Memory B cell (primary cell): ENCODE measurements around the gene DOCK9.

Experiments used
- ATAC-seq: fragments of 150-1000 bp; cut with Tn5 transposase; 2 replicates; pipeline ENCODE4 v1.10.0; 2021; ENCODE audit warnings: low read depth, mild to moderate bottlenecking, moderate library complexity
- DNase-seq, 2 donors: peaks; one replicate each; pipeline ENCODE4 v3.0.0; 2022; ENCODE audit warnings: low spot score in 2 of 2
- H3K27ac Mint-ChIP-seq: one replicate; pipeline ENCODE4 v1.8.0; 2022; ENCODE audit warnings: mild to moderate bottlenecking, moderate library complexity, mixed read lengths
- H3K27me3 Mint-ChIP-seq: one replicate; pipeline ENCODE4 v1.8.0; 2022; ENCODE audit warnings: mixed read lengths
- H3K36me3 Mint-ChIP-seq: one replicate; pipeline ENCODE4 v1.8.0; 2022; ENCODE audit warnings: mild to moderate bottlenecking, mixed read lengths
- H3K4me1 Mint-ChIP-seq: one replicate; pipeline ENCODE4 v1.8.0; 2022; ENCODE audit warnings: mixed read lengths
- H3K4me3 Mint-ChIP-seq: one replicate; pipeline ENCODE4 v1.8.0; 2022; ENCODE audit warnings: mild to moderate bottlenecking, moderate library complexity, mixed read lengths
- H3K9me3 Mint-ChIP-seq: one replicate; pipeline ENCODE4 v1.8.0; 2022; ENCODE audit warnings: mixed read lengths

Gene DOCK9

DNA sequence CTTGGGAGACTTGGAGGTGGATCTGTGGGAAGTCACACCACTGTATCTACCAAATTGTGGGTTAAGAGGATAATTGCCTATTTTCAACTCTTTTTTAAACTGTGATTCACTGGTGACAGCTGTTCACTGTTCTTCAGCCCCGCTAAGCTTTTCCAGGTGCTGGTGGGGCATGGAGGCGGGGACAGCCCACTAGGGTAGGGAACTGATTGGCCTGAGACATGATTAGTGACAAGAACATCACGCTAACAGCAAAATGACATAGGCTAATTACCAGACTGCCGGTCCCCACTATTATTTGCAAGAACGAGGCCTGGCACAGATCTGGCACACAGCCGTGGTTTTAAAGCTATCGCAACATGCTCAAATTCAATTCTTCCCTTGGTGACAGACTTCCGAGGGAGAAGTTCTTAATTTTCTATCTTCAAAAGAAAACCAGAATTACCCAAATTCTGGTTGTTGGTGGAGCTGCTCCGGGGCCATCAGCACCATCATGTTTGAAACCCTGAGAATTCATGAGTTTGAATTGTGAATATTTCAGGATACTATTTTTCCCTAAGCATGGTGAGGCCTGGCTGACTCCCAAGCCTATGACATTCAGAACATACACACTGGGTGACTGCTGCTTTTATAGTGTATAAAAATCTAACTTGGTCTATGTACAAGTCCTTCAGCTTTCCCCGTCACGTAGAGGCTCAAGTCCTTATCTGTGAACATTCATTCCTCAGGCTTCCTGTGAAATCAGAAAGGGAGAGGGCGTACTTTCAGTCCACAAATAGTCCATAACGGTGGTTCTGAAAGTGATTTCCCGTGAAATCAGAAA, 17.9 kb downstream of the DOCK9 start:
- no peaks in the 10 kb centered on the region for H3K9me3 Mint-ChIP-seq
- H3K4me1 Mint-ChIP-seq = peaks cover 3% of the 10 kb centered on the region
- DNase-seq (no peak), ATAC-seq (no peak)
- H3K36me3 Mint-ChIP-seq = peaks cover 6% of the 10 kb centered on the region
- no peaks in the 10 kb centered on the region for H3K27me3 Mint-ChIP-seq
- no peak overlapping the region for H3K27ac Mint-ChIP-seq
- H3K4me3 Mint-ChIP-seq = no peak overlapping the region

DNA sequence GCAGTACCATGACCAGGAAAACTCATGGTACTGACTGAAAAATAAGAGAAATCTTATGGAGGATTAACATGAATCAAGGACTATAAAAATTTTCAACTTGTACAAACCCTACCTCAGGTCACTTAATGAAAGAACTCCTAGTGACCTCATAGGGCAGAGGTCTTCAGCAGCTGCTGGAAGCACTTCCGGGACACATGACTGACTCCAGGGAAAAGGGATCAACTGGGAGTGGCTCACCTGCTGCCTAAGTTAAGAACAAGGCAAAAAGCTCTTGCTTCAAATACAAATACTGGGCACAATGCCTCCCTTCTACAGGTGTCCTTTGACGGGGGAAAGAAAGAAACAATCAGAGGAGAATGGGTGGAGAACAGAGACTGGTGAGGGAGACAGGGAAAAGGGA, 18.6 kb downstream of the DOCK9 start:
- peaks cover 7% of the 10 kb centered on the region for H3K36me3 Mint-ChIP-seq
- H3K4me3 Mint-ChIP-seq = no peak overlapping the region
- DNase-seq (no peak), ATAC-seq (no peak)
- H3K27ac Mint-ChIP-seq = no peak overlapping the region
- no peaks in the 10 kb centered on the region for H3K27me3 Mint-ChIP-seq
- peaks cover 3% of the 10 kb centered on the region for H3K4me1 Mint-ChIP-seq
- H3K9me3 Mint-ChIP-seq = no peaks in the 10 kb centered on the region

DNA sequence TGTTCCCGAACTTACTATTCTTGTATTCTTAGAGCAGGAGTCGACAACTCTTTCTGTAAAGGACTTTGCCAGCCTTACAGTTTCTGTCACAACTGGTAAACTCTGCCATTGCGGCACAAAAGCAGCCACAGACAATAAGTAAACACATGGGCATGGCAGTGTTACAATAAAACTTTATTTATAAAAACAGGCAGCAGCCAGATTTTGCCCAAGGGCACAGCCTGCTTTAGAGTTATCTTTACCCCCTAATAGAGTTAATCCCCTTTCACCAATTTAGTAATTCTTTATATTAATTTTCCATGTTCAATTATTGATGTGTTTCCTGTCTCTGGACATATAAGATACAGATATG, 19.4 kb downstream of the DOCK9 start:
- no peaks in the 10 kb centered on the region for H3K27me3 Mint-ChIP-seq
- peaks cover 11% of the 10 kb centered on the region for H3K36me3 Mint-ChIP-seq
- no peak for DNase-seq
- no peaks in the 10 kb centered on the region for H3K9me3 Mint-ChIP-seq
- no peak overlapping the region for H3K4me3 Mint-ChIP-seq
- no peak for ATAC-seq
- H3K4me1 Mint-ChIP-seq = peaks cover 3% of the 10 kb centered on the region
- no peak overlapping the region for H3K27ac Mint-ChIP-seq

DNA sequence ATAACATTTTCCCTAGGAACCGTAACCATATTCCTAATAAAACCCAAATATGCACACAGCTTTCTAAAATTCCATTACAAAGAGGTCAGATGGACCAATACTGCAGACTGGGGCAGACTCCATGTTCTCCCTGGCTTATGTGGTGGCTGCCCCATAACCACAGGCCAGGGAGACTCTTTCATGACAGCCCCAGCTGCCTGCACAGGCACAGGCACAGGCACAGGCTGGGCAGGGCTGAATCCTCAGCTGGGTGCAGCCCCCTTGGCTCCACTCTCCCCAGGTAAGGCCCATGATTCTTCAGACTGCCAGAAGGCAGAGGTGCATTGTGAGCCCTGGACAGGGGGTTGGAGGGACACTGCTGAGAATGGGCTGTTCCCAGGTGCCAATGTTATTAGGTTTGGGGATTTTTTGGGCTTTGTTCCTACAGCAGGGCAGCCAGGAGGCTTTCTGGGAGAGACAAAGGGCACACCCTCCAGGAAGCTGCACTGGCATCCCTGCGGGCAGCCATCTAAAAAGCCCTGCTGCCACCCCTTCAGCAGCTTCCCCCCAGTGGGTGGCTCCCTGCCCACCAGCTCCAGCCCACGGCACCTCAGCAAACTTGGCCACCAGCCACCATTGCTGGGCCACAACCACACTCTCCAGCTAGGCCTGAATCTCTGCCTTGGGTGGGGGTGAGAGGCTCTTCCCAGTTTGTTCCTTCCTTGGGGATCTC, 20.0 kb downstream of the DOCK9 start:
- Mint-ChIP-seq H3K9me3 (no peaks in the 10 kb centered on the region), H3K36me3 (peaks cover 11% of the 10 kb centered on the region), H3K27ac (no peak overlapping the region), H3K4me3 (no peak overlapping the region), H3K4me1 (peaks cover 3% of the 10 kb centered on the region), H3K27me3 (no peaks in the 10 kb centered on the region)
- DNase-seq (no peak), ATAC-seq (no peak)

DNA sequence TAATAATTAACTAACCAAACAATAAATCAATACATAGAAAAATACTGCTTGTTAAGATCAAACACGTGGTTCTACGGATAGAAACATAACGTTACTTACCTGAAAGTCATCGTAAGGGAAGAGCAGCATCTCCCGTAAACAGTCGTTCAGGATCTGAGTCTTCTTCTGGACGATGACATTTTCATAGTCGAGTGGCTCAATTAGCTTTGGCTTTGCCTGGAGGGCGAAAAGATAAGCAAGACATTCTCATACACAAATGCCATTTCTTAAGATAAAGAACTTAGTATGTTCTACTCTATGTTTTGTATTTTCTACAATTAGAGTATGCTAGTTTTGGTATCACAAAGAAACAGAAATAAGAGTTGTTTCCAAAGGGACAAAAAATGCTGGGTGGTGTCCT, 22.5 kb downstream of the DOCK9 start:
- Mint-ChIP-seq H3K36me3 (peaks cover 19% of the 10 kb centered on the region), H3K27me3 (no peaks in the 10 kb centered on the region), H3K27ac (no peak overlapping the region), H3K4me3 (no peak overlapping the region), H3K4me1 (peaks cover 3% of the 10 kb centered on the region), H3K9me3 (no peaks in the 10 kb centered on the region)
- no peak for ATAC-seq
- no peak for DNase-seq

DNA sequence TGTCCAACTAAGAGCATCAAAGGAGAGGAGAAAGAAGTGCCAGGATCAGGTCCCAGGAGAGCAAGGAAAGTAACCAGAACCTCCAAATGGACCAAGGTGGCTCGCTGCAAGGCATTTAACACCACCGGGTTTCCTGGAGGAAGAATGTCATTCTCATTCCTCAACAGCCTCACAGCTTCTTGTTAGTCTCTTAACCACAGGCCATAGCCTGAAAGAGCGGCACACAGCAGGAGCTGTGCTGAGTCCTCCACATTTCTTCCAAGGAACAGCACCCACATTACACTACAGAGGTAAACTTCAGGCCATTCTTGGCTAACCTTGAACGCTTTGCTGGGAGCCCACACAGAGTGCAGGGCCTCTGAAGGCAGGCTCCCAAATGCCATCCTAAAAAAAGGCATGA, 23.6 kb downstream of the DOCK9 start:
- Mint-ChIP-seq H3K9me3 (no peaks in the 10 kb centered on the region), H3K36me3 (peaks cover 20% of the 10 kb centered on the region), H3K4me1 (peaks cover under 1% of the 10 kb centered on the region), H3K4me3 (no peak overlapping the region), H3K27me3 (no peaks in the 10 kb centered on the region), H3K27ac (no peak overlapping the region)
- ATAC-seq (no peak), DNase-seq (no peak)

DNA sequence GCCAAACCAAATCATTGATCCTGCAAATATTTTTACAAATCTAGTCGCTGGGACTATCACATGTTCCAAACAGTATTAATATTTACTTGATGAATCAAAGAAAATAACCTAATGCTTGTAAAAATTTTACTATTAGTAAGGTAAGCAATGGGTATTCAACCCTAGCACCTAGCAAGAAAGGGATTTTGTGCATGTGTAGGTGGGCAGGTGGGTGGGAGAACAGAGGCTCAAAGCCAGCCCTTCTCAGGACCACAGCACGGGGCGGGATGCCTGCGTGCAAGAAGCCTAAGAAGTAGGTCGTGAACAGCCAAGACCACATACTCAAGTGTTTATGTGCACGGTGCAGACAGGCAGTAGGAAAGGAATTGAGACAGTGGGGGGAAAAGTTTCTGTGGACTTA, 26.6 kb downstream of the DOCK9 start:
- Mint-ChIP-seq H3K4me3 (no peak overlapping the region), H3K27me3 (no peaks in the 10 kb centered on the region), H3K36me3 (peaks cover 24% of the 10 kb centered on the region), H3K9me3 (no peaks in the 10 kb centered on the region), H3K4me1 (no peaks in the 10 kb centered on the region), H3K27ac (no peak overlapping the region)
- DNase-seq = no peak
- no peak for ATAC-seq

DNA sequence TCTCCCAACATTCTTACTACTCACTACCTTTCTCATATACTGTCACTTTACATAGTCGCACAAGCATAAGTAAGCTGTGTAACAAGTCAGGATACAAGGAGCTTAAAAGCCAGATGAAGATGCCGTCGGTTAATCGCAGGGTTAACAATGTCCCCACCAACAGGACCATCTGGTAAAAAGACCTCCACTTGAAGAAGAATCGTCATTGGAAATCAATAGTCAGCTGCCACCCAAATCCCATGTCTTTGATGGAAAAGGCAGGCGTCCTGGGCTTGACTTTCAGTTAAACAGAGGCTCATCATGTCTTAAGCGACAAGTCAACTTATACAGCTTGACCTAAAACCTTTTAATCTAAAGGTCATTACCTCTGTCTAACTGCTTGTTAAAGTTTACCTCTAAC, 27.2 kb downstream of the DOCK9 start:
- no peaks in the 10 kb centered on the region for H3K9me3 Mint-ChIP-seq
- ATAC-seq (no peak), DNase-seq (no peak)
- no peaks in the 10 kb centered on the region for H3K27me3 Mint-ChIP-seq
- H3K36me3 Mint-ChIP-seq = peaks cover 24% of the 10 kb centered on the region
- no peak overlapping the region for H3K4me3 Mint-ChIP-seq
- no peaks in the 10 kb centered on the region for H3K4me1 Mint-ChIP-seq
- no peak overlapping the region for H3K27ac Mint-ChIP-seq

DNA sequence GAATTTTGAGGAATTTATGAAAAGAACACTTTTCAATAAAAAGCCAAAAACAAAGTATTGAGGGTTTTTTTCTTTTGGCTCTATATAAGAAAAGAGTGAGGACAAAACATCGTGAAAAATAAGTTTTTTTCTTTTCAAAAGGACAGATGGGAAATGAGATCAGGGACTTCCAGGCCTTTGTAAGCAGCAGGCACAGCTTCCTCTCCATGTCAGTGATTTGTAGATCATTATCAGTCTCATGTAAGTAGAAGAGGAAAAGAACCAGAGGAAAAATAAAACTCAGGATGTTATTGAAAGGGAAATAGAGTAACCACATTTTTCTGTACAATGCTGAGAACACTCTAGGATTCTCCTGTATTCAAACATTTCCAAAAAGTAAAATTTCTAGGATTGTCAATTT, 29.9 kb downstream of the DOCK9 start:
- Mint-ChIP-seq H3K4me1 (no peaks in the 10 kb centered on the region), H3K27ac (no peak overlapping the region), H3K36me3 (peaks cover 17% of the 10 kb centered on the region), H3K9me3 (no peaks in the 10 kb centered on the region), H3K27me3 (no peaks in the 10 kb centered on the region), H3K4me3 (no peak overlapping the region)
- ATAC-seq = no peak
- DNase-seq = no peak

DNA sequence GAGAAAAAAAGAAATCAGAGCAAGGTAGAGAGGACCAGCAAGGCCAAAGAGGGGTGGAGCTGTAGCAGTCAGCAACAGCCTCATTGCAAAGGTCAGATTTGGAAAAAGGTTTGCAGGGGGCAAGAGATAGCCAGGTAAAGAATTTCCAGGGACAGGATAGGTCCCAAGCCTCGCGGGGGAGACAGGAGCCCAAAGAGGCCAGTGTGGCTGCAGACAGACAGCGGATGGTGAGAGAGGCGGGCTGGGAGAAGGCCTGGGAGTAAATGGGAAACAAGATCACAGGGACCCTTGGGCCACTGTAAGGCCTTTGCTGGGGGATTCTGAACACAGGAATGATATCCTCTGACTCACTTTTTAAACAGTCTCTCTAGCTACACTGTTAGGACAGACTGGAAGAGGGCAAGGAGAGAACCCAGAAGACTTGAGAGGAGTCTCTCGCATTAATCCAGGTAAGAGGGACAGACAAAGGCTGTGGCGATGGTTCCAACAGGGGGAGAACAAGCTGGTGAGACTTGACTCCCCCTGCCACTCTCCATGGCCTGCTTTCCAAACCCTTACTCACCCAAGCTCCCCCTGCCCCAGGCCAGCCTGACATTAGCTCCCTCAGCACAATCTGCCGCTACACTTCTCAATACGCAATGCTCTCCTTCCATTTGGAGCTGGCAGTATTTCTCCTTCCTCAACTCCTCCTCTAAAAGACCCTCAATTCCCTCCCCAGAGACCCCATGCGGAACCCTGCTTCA, 31.8 kb downstream of the DOCK9 start:
- ATAC-seq = no peak
- no peak for DNase-seq
- no peak overlapping the region for H3K27ac Mint-ChIP-seq
- no peak overlapping the region for H3K4me3 Mint-ChIP-seq
- H3K9me3 Mint-ChIP-seq = no peaks in the 10 kb centered on the region
- H3K27me3 Mint-ChIP-seq = no peaks in the 10 kb centered on the region
- peaks cover 12% of the 10 kb centered on the region for H3K36me3 Mint-ChIP-seq
- H3K4me1 Mint-ChIP-seq = no peaks in the 10 kb centered on the region

DNA sequence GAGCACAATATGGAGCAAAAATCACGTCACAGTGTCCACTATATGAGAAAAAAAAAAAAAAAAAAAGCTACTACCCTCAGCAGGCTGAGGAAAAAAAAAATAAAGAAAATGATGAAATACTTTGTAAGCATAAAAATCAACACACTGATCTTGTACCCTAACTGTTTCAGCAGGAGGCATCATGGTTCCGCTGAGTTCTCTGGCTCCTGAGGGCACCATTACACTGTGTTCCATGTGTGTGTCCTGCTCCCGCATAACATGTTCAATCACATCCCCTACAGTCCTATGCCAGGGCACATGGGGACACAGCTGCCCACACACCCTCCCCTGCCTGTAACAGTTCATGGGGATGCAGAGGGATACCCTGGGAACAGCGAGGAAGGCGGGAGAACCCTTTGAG, 33.5 kb downstream of the DOCK9 start:
- Mint-ChIP-seq H3K9me3 (no peaks in the 10 kb centered on the region), H3K36me3 (peaks cover 5% of the 10 kb centered on the region), H3K27ac (no peak overlapping the region), H3K4me3 (no peak overlapping the region), H3K27me3 (no peaks in the 10 kb centered on the region), H3K4me1 (no peaks in the 10 kb centered on the region)
- ATAC-seq (no peak), DNase-seq (no peak)

DNA sequence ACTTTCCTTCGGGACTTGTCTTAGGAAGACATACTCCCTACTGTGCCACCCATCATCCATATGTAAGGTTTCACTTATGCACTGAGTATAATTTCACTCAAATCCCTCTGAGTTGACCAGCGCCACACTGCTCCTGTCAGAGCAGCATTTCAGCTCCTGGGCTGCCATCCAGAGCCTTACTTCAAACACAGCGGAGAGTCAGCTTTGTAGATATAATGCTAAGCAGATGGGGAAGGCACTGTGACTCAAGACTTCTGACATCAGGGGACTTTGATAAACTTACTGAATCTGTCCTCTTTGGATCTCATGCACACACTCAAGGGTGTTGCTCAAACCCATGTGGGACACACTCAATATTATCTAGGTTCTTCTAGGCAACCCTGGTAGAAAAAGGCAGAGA, 34.9 kb downstream of the DOCK9 start:
- no peaks in the 10 kb centered on the region for H3K36me3 Mint-ChIP-seq
- no peak overlapping the region for H3K27ac Mint-ChIP-seq
- no peak for DNase-seq
- no peak for ATAC-seq
- no peaks in the 10 kb centered on the region for H3K9me3 Mint-ChIP-seq
- H3K27me3 Mint-ChIP-seq = no peaks in the 10 kb centered on the region
- H3K4me1 Mint-ChIP-seq = no peaks in the 10 kb centered on the region
- H3K4me3 Mint-ChIP-seq = no peak overlapping the region

DNA sequence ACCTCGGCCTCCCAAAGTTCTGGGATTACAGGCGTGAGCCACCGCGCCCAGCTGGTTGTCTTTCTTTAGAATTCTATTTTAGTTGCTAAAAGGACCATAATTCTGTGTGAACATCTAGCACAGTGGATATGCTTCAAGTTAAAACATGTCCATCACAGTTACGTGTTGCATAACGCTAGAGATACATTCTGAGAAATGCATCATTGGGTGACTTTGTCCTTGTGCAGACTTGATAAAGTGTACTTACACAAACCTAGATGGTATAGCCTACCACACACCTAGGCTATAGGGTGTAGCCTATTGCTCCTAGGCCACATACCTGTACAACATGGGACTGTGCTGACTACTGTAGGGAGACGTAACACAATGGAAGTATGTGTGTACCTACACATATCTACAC, 35.4 kb downstream of the DOCK9 start:
- ATAC-seq = no peak
- Mint-ChIP-seq H3K4me1 (no peaks in the 10 kb centered on the region), H3K27me3 (no peaks in the 10 kb centered on the region)

DNA sequence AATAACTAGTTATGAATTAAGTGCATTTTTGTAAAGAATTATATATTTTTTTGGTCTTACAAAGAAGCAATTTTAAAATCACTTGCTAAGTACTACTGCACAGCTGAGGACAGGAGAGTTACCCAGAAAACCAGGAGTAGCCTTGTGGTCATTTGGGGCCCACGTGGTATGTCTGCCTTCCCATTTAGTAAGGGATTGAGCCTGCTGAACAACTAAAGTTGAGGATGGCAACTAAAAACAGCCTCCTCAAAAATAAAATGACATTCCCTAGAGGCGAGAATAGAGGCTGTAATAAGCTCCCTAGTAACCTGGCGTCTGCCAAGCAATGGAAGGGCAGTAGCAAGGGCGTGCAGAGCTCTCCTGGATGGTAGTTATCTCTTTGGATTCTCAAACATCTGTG, 36.3 kb downstream of the DOCK9 start:
- Mint-ChIP-seq H3K27me3 (no peaks in the 10 kb centered on the region), H3K9me3 (no peaks in the 10 kb centered on the region), H3K4me1 (no peaks in the 10 kb centered on the region), H3K36me3 (no peaks in the 10 kb centered on the region), H3K4me3 (no peak overlapping the region), H3K27ac (no peak overlapping the region)
- ATAC-seq = no peak
- DNase-seq = no peak

More for the DNA sequence above, 35.4 kb downstream of the DOCK9 start:
- Mint-ChIP-seq H3K27ac (no peak overlapping the region), H3K9me3 (no peaks in the 10 kb centered on the region), H3K36me3 (no peaks in the 10 kb centered on the region), H3K4me3 (no peak overlapping the region)
- DNase-seq = no peak
